Measurements from ENCODE around the gene COL4A3.

The COL4A3 gene

GRCh38 chr2:227130636-227131035, 33.8 kb upstream of the COL4A3 start:
- ATAC-seq: no peak
- TF ChIP-seq ZC3H10 (CRISPR knock-in tag; IDR thresholded peaks at IDR 0.05) (no peak), ZNF8 (CRISPR knock-in tag; IDR thresholded peaks at IDR 0.05) (no peak), ZNF70 (CRISPR knock-in tag; IDR thresholded peaks at IDR 0.05) (no peak), TOX (CRISPR knock-in tag; IDR thresholded peaks at IDR 0.05; ENCODE audit: borderline replicate concordance) (no peak), ARNTL (CRISPR knock-in tag; IDR thresholded peaks at IDR 0.05; ENCODE audit: borderline replicate concordance, low read depth) (no peak)

GRCh38 chr2:227132986-227133385, 31.4 kb upstream of the COL4A3 start:
- no peak for ATAC-seq
- no peak for TF ChIP-seq ZFP3 (CRISPR knock-in tag; IDR thresholded peaks at IDR 0.05)
- TF ChIP-seq ZNF565 (CRISPR knock-in tag; conservative IDR thresholded peaks at IDR 0.05; ENCODE audit: low read depth): no peak
- TF ChIP-seq ZNF8 (CRISPR knock-in tag; IDR thresholded peaks at IDR 0.05): no peak
- no peak for TF ChIP-seq ARNTL (CRISPR knock-in tag; IDR thresholded peaks at IDR 0.05; ENCODE audit: borderline replicate concordance, low read depth)
- TF ChIP-seq POU6F1 (CRISPR knock-in tag; IDR thresholded peaks at IDR 0.05; ENCODE audit: borderline replicate concordance, low read depth): no peak
- TF ChIP-seq TOX (CRISPR knock-in tag; IDR thresholded peaks at IDR 0.05; ENCODE audit: borderline replicate concordance): no peak
- no peak for TF ChIP-seq ESRRG (CRISPR knock-in tag; IDR thresholded peaks at IDR 0.05)
- no peak for TF ChIP-seq ZC3H10 (CRISPR knock-in tag; IDR thresholded peaks at IDR 0.05)
- no peak for TF ChIP-seq ZNF70 (CRISPR knock-in tag; IDR thresholded peaks at IDR 0.05)
- no peak for TF ChIP-seq RARB (CRISPR knock-in tag; IDR thresholded peaks at IDR 0.05)
- TF ChIP-seq PATZ1 (CRISPR knock-in tag; IDR thresholded peaks at IDR 0.05; ENCODE audit: borderline replicate concordance): no peak
- TF ChIP-seq CREB5 (CRISPR knock-in tag; IDR thresholded peaks at IDR 0.05; ENCODE audit: low read depth): no peak
- TF ChIP-seq ZFP30 (CRISPR knock-in tag; IDR thresholded peaks at IDR 0.05): no peak
- TF ChIP-seq TSHZ2 (CRISPR knock-in tag; IDR thresholded peaks at IDR 0.05): no peak
- TF ChIP-seq SNAI2 (CRISPR knock-in tag; IDR thresholded peaks at IDR 0.05): no peak
- TF ChIP-seq TCF4 (CRISPR knock-in tag; IDR thresholded peaks at IDR 0.05; ENCODE audit: borderline replicate concordance): no peak
- no peak for TF ChIP-seq BACH2 (CRISPR knock-in tag; IDR thresholded peaks at IDR 0.05; ENCODE audit: borderline replicate concordance)
- TF ChIP-seq ISL1 (CRISPR knock-in tag; IDR thresholded peaks at IDR 0.05): no peak
- no peak for TF ChIP-seq CSRNP3 (CRISPR knock-in tag; IDR thresholded peaks at IDR 0.05)
- no peak for TF ChIP-seq GLIS3 (CRISPR knock-in tag; IDR thresholded peaks at IDR 0.05)

- no peak for ATAC-seq
- TF ChIP-seq ZNF565 (CRISPR knock-in tag; conservative IDR thresholded peaks at IDR 0.05; ENCODE audit: low read depth): no peak
- no peak for TF ChIP-seq ZNF70 (CRISPR knock-in tag; IDR thresholded peaks at IDR 0.05)
- no peak for TF ChIP-seq ZC3H10 (CRISPR knock-in tag; IDR thresholded peaks at IDR 0.05)
- TF ChIP-seq OSR1 (CRISPR knock-in tag; IDR thresholded peaks at IDR 0.05): no peak
- no peak for TF ChIP-seq ZFP3 (CRISPR knock-in tag; IDR thresholded peaks at IDR 0.05)
- no peak for TF ChIP-seq POU6F1 (CRISPR knock-in tag; IDR thresholded peaks at IDR 0.05; ENCODE audit: borderline replicate concordance, low read depth)
- TF ChIP-seq GLIS3 (CRISPR knock-in tag; IDR thresholded peaks at IDR 0.05): no peak
- no peak for TF ChIP-seq CSRNP3 (CRISPR knock-in tag; IDR thresholded peaks at IDR 0.05)
- no peak for TF ChIP-seq ESRRG (CRISPR knock-in tag; IDR thresholded peaks at IDR 0.05)
- TF ChIP-seq CREB5 (CRISPR knock-in tag; IDR thresholded peaks at IDR 0.05; ENCODE audit: low read depth): no peak
- no peak for TF ChIP-seq CSDC2 (CRISPR knock-in tag; IDR thresholded peaks at IDR 0.05)
- no peak for TF ChIP-seq ZNF8 (CRISPR knock-in tag; IDR thresholded peaks at IDR 0.05)
- no peak for TF ChIP-seq RARB (CRISPR knock-in tag; IDR thresholded peaks at IDR 0.05)
- TF ChIP-seq SNAI2 (CRISPR knock-in tag; IDR thresholded peaks at IDR 0.05): no peak
- no peak for TF ChIP-seq TOX (CRISPR knock-in tag; IDR thresholded peaks at IDR 0.05; ENCODE audit: borderline replicate concordance)
- TF ChIP-seq PPARA (CRISPR knock-in tag; IDR thresholded peaks at IDR 0.05; ENCODE audit: borderline replicate concordance): no peak
- no peak for TF ChIP-seq ZFP30 (CRISPR knock-in tag; IDR thresholded peaks at IDR 0.05)
- no peak for TF ChIP-seq TCF4 (CRISPR knock-in tag; IDR thresholded peaks at IDR 0.05; ENCODE audit: borderline replicate concordance)
Measured at GRCh38 chr2:227134591-227134990, 29.8 kb upstream of the COL4A3 start.

Measured in SK-N-SH treated with all-trans-retinoic acid at 6 μM for 48 hours (cell line).